ENCODE data around the gene CD300LD.
"Not testable (repeated sequence)": the region's sequence is repeated elsewhere in the genome, so short reads cannot be mapped to it uniquely, and the experiment has no call there.

CD300LD gene

GRCh38 chr17:74592087-74592990 is at the start of gene CD300LD:
CD300LD (minus strand) TSS chr17:74592283; CDS start chr17:74592202, 81 bp downstream.
- no peak for DNase-seq (ENCODE audit: low read depth in 2 of 2)

GRCh38 chr17:74641224-74641957 is 49.3 kb upstream of the CD300LD start:
- DNase-seq (ENCODE audit: low read depth in 2 of 2) = no peak

- DNase-seq (ENCODE audit: low read depth in 2 of 2) = no peak
These were observed 47.6 kb upstream of the CD300LD start for GRCh38 chr17:74639704-74640151.

- DNase-seq (ENCODE audit: low read depth in 2 of 2) = no peak
These were observed 45.8 kb upstream of the CD300LD start for GRCh38 chr17:74637926-74638325.

GRCh38 chr17:74637265-74637664 is 45.2 kb upstream of the CD300LD start:
- no peak for DNase-seq (ENCODE audit: low read depth in 2 of 2)

GRCh38 chr17:74636541-74637085 is 44.5 kb upstream of the CD300LD start:
- DNase-seq (ENCODE audit: low read depth in 2 of 2) = not testable (repeated sequence)

- DNase-seq (ENCODE audit: low read depth in 2 of 2) = no peak
These were observed 43.3 kb upstream of the CD300LD start for GRCh38 chr17:74635418-74635817.

GRCh38 chr17:74633326-74633725 is 41.2 kb upstream of the CD300LD start:
- DNase-seq (ENCODE audit: low read depth in 2 of 2) = no peak

- no peak for DNase-seq (ENCODE audit: low read depth in 2 of 2)
These were observed 40.5 kb upstream of the CD300LD start for GRCh38 chr17:74632617-74633016.

GRCh38 chr17:74631468-74632450 is 39.7 kb upstream of the CD300LD start:
- no peak for DNase-seq (ENCODE audit: low read depth in 2 of 2)

GRCh38 chr17:74630251-74630650 is 38.2 kb upstream of the CD300LD start:
- DNase-seq (ENCODE audit: low read depth in 2 of 2) = not testable (repeated sequence)

- DNase-seq (ENCODE audit: low read depth in 2 of 2) = no peak
These were observed 33.6 kb upstream of the CD300LD start for GRCh38 chr17:74625661-74626060.

GRCh38 chr17:74624131-74624530 is 32.0 kb upstream of the CD300LD start:
- no peak for DNase-seq (ENCODE audit: low read depth in 2 of 2)

GRCh38 chr17:74623693-74624093 is 31.6 kb upstream of the CD300LD start, which contains the start of gene CD300E:
CD300E (minus strand) TSS chr17:74623738; CDS start chr17:74623621, 117 bp downstream.
- DNase-seq (ENCODE audit: low read depth in 2 of 2) = no peak

GRCh38 chr17:74619077-74619673 is 27.1 kb upstream of the CD300LD start:
- no peak for DNase-seq (ENCODE audit: low read depth in 2 of 2)

GRCh38 chr17:74618451-74618850 is 26.4 kb upstream of the CD300LD start:
- no peak for DNase-seq (ENCODE audit: low read depth in 2 of 2)

- no peak for DNase-seq (ENCODE audit: low read depth in 2 of 2)
These were observed 24.6 kb upstream of the CD300LD start for GRCh38 chr17:74616696-74617095.

- no peak for DNase-seq (ENCODE audit: low read depth in 2 of 2)
These were observed 20.0 kb upstream of the CD300LD start for GRCh38 chr17:74612046-74612445.

GRCh38 chr17:74610108-74610507 is 18.0 kb upstream of the CD300LD start:
- DNase-seq (ENCODE audit: low read depth in 2 of 2) = no peak

GRCh38 chr17:74608511-74608910 is 16.4 kb upstream of the CD300LD start:
- DNase-seq (ENCODE audit: low read depth in 2 of 2) = no peak

- no peak for DNase-seq (ENCODE audit: low read depth in 2 of 2)
These were observed 15.1 kb upstream of the CD300LD start for GRCh38 chr17:74607221-74607620.
